Skeletal muscle tissue (tissue), 4 donors: ENCODE data around the gene GHRHR. TPM values are rescaled to one million over a fixed set of nuclear protein-coding genes. Genes with fewer than 3 reads are reported as not detected.

ENCODE experiments used
- H3K27ac ChIP-seq: one replicate; pipeline ENCODE4 v1.7.0; 2013; ENCODE audit warnings: mild to moderate bottlenecking, low read depth, low read length, inconsistent platforms
- H3K27me3 ChIP-seq, 3 donors: one replicate each; pipeline ENCODE4 v1.7.0; 2013; ENCODE audit warnings: low read length in 3 of 3; ENCODE audit not compliant: control insufficient read depth in 3 of 3, insufficient read depth in 3 of 3
- H3K36me3 ChIP-seq, 3 donors: one replicate each; pipeline ENCODE4 v1.7.0; 2013; ENCODE audit warnings: low read length in 3 of 3; ENCODE audit not compliant: control insufficient read depth in 3 of 3, insufficient read depth in 3 of 3
- H3K4me1 ChIP-seq, 3 donors: one replicate each; pipeline ENCODE4 v1.7.0; 2013; ENCODE audit warnings: low read length in 3 of 3, mild to moderate bottlenecking in 3 of 3; ENCODE audit not compliant: control insufficient read depth in 3 of 3, insufficient read depth in 3 of 3
- H3K4me3 ChIP-seq, 3 donors: one replicate each; pipeline ENCODE4 v1.7.0; 2013; ENCODE audit warnings: low read length in 3 of 3
- H3K9ac ChIP-seq, 3 donors: one replicate each; pipeline ENCODE4 v1.7.0; 2013; ENCODE audit warnings: low read length in 3 of 3, mild to moderate bottlenecking in 3 of 3, moderate library complexity in 2 of 3, low read depth in 1 of 3
- H3K9me3 ChIP-seq, 3 donors: one replicate each; pipeline ENCODE4 v1.7.0; 2013; ENCODE audit warnings: low read length in 3 of 3; ENCODE audit not compliant: control insufficient read depth in 3 of 3
- total RNA-seq: library from RNA; depleted of rRNA; stranded (reverse); fragments of >200 nt; gene quantifications from one replicate; pipeline ENCODE4 v1.2.3, GENCODE V29; 2014
- donor health status: Osteomylitis.

The GHRHR gene
- total RNA-seq, 1 donor from 2014 or later, result not detected

DNA sequence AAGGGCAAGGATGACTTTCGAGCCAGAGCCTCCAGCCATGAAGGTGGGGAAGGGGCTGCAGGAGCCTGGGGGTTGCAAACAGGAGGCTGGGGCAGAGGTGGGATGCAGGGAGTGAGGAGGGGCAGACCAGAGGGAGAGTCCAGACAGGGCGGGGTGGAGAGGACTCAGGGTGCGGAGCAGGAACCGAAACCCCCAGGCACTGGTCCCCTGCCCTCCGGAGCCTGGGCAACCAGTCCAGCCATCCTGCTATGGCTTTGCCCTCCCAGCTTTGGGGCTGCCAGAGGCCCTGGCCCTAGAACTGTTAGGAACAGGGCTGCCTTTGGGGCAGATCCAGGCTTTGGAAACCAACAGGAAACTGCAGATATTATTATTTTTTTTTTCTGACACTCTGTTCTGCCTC is 24.2 kb downstream of the GHRHR start:
- Histone ChIP-seq H3K27ac (no peak overlapping the region), H3K36me3 (no peaks in the 10 kb centered on the region), H3K27me3 (peaks cover 0 to 7% (median 5%) of the 10 kb centered on the region in 3 donors), H3K4me3 (no peak overlapping the region), H3K9me3 (no peaks in the 10 kb centered on the region), H3K4me1 (peaks cover 3 to 7% (median 6%) of the 10 kb centered on the region in 3 donors), H3K9ac (no peak overlapping the region)

DNA sequence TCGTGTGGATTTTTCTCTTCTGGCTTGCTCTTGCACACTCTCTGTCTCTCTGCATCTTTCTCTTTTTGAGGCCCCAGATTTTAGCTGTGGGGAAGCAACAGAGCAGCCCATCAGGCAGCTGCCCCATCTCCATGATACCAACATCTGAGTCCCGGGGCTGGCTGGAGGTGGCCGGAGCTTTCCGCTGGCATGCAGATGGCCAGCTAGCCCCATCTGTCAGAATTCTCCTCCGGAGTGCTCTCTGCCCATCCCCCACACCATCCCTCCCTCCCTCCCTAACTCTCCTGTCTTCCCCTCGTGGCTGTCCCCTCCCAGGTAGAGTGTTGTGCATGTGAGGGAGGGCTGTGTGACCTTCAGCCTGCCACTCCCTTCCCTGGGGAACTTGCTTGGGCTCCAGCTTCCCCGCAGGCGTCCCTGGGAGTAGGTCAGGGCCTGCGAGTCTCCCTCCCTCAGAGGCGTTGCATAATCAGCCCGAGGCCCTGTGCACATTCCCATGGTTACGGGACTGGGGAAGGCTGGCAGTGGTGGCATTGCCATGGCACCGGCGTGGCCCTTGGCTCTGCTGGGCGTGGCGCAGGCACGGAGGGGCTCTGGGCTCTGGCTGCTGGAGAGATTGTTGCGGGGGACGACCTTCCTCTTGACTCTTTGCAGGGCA is 24.7 kb downstream of the GHRHR start:
- Histone ChIP-seq H3K27ac (no peak overlapping the region), H3K27me3 (peaks cover 0 to 5% (median 4%) of the 10 kb centered on the region in 3 donors), H3K4me3 (no peak overlapping the region), H3K4me1 (peaks cover 3 to 7% (median 6%) of the 10 kb centered on the region in 3 donors), H3K36me3 (no peaks in the 10 kb centered on the region), H3K9me3 (no peaks in the 10 kb centered on the region), H3K9ac (no peak overlapping the region)

DNA sequence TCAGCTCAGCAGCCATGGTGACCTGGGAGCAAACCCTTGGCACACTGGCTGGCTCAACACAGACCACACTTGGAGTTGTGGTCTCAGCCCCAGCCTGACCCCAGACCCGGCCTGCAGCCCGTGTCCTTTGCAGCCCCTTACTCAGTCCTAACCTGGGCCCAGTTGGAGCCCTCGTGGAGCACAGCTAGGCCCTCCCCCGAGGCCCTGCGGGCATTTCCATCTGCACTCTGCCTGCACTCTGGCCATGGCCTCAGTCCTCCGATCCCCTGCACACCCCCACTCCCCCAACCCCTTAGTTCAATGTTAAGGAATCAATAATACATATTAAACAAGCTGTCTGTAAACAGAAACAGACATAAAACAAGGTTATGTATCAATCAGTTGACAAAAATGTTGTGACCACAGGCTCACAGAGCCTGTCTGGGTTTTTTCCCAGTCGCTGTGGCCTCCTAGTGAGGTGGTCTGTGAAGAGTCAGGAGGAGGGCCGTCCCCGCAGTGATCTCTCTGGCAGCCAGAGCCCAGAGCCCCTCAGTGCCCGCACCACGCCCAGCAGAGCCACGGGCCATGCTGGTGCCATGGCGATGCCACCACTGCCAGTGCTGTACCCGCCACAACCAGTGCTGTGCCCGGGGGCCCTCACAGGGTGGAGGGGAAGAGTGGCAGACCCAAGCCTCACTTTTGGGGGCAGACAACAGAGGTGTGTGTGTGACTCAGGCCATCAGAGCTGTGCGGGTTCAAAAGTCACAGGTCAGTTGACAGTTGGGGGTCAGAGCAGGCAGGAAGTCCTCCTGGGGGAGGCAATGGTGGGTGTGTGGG is 25.5 kb downstream of the GHRHR start:
- Histone ChIP-seq H3K27ac (no peak overlapping the region), H3K9ac (no peak overlapping the region), H3K27me3 (peaks cover 0 to 5% (median 4%) of the 10 kb centered on the region in 3 donors), H3K4me3 (no peak overlapping the region), H3K9me3 (no peaks in the 10 kb centered on the region), H3K36me3 (no peaks in the 10 kb centered on the region), H3K4me1 (peaks cover 3 to 7% (median 6%) of the 10 kb centered on the region in 3 donors)

DNA sequence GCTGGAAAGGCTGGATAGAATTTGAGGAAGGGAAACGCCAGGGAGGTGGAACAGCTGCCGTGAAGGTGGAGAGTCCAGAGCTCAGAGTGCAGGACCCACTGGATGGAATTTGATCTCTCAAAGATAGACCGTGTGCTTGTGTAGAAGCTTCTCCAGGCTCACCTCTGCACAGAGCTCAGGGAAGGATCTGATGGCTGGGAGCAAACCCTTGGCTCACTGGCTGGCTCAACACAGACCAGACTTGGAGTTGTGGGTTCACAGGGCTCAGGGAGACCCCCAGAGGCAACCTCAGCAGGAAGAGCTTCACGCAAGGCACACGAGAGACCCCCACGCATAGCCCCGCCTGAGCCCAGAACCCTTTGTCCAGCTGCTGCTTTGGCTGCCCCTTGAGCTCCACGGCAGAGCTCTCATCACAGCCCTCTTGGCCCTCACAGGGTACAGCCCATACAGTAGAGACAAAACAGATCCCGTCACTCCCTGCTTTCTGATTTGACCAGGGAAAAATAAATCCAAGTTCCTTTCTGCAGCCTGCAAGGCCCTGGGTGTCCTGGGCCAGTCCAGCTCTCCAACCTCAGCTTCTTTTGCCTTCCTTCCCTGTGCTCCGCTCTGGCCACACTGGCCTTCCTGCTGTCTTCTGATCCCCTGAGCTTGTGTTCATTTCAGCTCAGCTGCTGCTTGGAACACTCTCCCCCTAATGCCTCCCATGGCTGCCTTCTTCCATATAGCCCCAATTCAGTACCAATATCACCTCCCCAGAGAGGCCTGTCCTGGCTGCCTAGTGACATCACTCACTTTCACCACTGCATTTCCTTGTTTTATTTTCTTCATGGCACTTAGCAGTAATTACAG is 26.3 kb downstream of the GHRHR start:
- Histone ChIP-seq H3K27me3 (peaks cover 0 to 5% (median 4%) of the 10 kb centered on the region in 3 donors), H3K9ac (no peak overlapping the region), H3K9me3 (no peaks in the 10 kb centered on the region), H3K4me1 (peaks cover 3 to 7% (median 6%) of the 10 kb centered on the region in 3 donors), H3K4me3 (no peak overlapping the region), H3K27ac (no peak overlapping the region), H3K36me3 (no peaks in the 10 kb centered on the region)

DNA sequence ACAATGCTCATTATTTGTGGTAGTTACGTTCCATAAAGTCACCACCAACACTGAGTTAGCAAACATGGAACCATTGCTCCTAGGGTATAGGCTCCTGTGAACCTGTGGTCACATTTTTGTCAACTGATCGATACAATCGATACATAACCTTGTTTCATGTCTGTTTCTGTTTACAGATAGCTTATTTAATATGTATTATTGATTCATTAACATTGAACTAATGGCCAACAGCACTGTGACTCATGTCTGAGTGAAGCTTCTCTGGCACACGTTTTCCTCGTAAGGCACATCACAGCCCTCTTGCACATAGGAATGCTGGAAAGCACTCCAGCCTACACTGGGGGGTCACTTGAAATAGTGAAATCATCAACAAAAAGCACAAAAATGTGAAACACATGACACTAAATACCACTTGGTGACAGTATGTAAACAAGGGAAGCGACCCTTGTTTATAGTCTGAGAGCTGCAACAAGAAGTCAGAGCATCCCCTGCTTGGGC is 27.0 kb downstream of the GHRHR start:
- Histone ChIP-seq H3K36me3 (no peaks in the 10 kb centered on the region), H3K9ac (no peak overlapping the region), H3K9me3 (no peaks in the 10 kb centered on the region), H3K4me1 (peaks cover 3 to 7% (median 6%) of the 10 kb centered on the region in 3 donors), H3K27me3 (peaks cover 0 to 5% (median 4%) of the 10 kb centered on the region in 3 donors), H3K4me3 (no peak overlapping the region), H3K27ac (no peak overlapping the region)

DNA sequence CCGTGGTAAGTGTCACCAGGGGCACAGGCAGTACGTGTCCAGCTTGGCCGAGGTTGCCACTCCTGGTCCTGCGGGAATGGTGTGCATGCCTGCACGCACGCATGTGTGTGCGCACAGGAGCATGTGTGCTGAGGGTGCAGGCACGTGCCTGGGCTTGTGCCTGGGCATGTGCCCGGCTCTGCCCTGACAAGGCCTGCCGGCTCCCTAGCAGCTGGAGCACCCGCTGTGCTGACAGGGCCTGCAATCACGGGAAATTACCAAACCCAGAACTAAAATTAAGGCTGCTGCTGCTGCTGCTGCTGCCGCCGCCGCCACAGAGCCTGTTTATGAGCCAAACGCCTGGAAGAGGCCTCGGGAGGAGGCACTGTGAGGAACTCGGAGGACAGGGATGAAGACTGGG is 28.7 kb downstream of the GHRHR start:
- Histone ChIP-seq H3K9ac (no peak overlapping the region), H3K9me3 (no peaks in the 10 kb centered on the region), H3K4me1 (peaks cover 6 to 7% (median 6%) of the 10 kb centered on the region in 3 donors), H3K4me3 (no peak overlapping the region), H3K27me3 (peaks cover 0 to 5% (median 4%) of the 10 kb centered on the region in 3 donors), H3K27ac (no peak overlapping the region), H3K36me3 (no peaks in the 10 kb centered on the region)

DNA sequence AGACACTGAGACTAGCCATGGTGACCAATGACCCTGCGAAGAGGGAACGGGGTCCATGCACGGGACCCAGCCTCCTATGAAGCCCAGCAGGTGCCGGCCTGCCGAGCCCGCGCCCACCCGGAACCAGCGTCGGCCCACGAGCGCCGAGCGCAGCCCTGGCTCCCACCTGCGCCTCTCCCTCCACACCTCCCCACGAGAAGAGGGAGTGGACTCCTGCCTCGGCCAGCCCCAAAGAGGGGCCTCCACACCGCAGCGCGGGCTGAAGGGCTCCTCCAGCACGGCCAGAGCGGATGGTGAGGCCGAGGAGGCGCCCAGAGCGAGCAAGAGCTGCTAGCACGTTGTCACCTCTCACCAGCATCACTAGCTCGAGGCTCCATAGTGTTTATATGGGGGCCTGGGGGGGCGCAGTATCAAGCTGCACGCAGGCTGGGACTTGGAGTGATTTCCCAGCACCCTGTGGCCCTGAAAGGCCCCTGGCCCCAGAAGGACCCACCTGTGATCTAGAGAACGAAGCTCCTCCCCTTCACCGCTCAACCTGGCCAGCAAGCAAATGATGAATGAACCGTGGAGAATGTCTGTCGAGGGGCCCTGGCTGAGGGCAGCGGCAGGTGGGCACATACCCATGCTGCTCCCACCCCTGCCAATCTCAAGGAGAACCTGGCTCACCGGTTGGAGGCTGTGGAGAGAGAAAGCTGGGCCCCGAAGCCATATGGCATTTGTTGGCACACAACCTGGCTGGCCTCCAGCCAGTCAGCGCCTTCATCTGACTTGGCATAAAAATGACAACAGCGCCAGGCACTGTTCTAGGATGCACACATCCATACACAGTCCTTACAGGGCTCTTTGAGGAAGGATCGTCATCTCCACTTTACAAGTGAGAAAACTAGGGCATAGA is 30.7 kb downstream of the GHRHR start:
- Histone ChIP-seq H3K9ac (no peak overlapping the region), H3K27me3 (peaks cover 0 to 5% (median 4%) of the 10 kb centered on the region in 3 donors), H3K4me1 (peaks cover 0 to 3% (median 0%) of the 10 kb centered on the region in 3 donors), H3K27ac (no peak overlapping the region), H3K9me3 (no peaks in the 10 kb centered on the region), H3K4me3 (no peak overlapping the region), H3K36me3 (no peaks in the 10 kb centered on the region)

DNA sequence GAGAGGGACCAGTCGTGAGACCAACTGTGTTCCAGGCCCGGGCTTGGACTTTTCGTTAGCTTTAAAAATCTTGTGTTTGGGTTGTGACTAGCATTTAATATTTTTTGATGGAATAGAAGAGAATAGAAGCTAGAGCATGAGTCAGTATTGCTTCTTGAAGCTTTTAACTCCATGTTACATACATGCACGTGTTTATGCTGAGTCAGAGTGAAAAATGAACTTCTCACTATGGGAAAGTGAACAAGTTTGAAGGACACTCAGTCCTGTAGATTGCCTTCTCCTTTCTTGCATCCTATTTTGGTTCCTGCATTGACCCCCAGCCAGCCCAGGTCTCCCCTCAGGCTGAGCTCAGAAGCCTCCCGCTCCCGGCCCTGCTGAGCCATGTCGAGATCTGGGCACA is 31.8 kb downstream of the GHRHR start:
- no peak overlapping the region for H3K4me3 ChIP-seq
- H3K27ac ChIP-seq, result no peak overlapping the region
- H3K36me3 ChIP-seq, result no peaks in the 10 kb centered on the region
- H3K27me3 ChIP-seq, result peaks cover 0 to 4% (median 0%) of the 10 kb centered on the region in 3 donors
- no peak overlapping the region for H3K9ac ChIP-seq
- H3K9me3 ChIP-seq, result no peaks in the 10 kb centered on the region
- peaks cover 0 to 3% (median 3%) of the 10 kb centered on the region in 3 donors for H3K4me1 ChIP-seq

DNA sequence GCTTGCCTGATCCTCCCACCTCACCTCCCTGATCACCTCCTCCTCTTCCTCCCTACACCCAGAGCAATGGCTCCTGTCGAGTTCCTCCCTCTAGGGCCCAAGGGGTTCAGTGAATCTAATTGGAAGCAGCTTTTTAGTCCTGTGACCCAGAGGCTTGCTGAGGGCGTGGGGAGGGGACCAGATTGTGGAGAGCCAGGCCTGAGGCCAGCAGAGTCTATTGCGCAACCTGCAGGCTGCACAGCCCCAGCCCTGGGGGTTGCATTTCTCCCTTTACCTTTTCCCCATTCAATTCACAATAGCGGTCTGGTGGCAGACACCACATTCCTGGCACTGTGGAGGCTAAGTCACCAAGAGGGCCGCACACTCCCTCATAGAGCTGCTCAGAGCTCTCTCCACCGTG is 32.5 kb downstream of the GHRHR start:
- Histone ChIP-seq H3K4me1 (peaks cover 0 to 3% (median 3%) of the 10 kb centered on the region in 3 donors), H3K4me3 (no peak overlapping the region), H3K9me3 (no peaks in the 10 kb centered on the region), H3K36me3 (no peaks in the 10 kb centered on the region), H3K9ac (no peak overlapping the region), H3K27ac (no peak overlapping the region), H3K27me3 (no peaks in the 10 kb centered on the region)
